ENCODE measurements around the gene CTCF.

Gene CTCF

GRCh38 chr16:67667817-67668494, 105.6 kb downstream of the CTCF start:
- peak; percentile 64 for DNase-seq

GRCh38 chr16:67668495-67669157, 106.3 kb downstream of the CTCF start:
- DNase-seq, result peak; percentile 38

GRCh38 chr16:67669499-67670101, 107.3 kb downstream of the CTCF start:
- no peak for DNase-seq

- no peak for DNase-seq
Measured at GRCh38 chr16:67672306-67672705, 110.0 kb downstream of the CTCF start.

- DNase-seq, result no peak
Measured at GRCh38 chr16:67672739-67673662, 110.7 kb downstream of the CTCF start.

- DNase-seq, result no peak
Measured at GRCh38 chr16:67673712-67674580, 111.6 kb downstream of the CTCF start.

GRCh38 chr16:67674851-67675578, 112.7 kb downstream of the CTCF start:
- no peak for DNase-seq

GRCh38 chr16:67675579-67675935, 113.2 kb downstream of the CTCF start:
- no peak for DNase-seq

- DNase-seq, result no peak
Measured at GRCh38 chr16:67675999-67676398, 113.7 kb downstream of the CTCF start.

- DNase-seq, result no peak
Measured at GRCh38 chr16:67676516-67676915, 114.2 kb downstream of the CTCF start.

- DNase-seq, result no peak
Measured at GRCh38 chr16:67676939-67677338, 114.6 kb downstream of the CTCF start.

GRCh38 chr16:67677712-67678111, 115.4 kb downstream of the CTCF start:
- DNase-seq, result no peak

GRCh38 chr16:67678354-67679023, 116.2 kb downstream of the CTCF start:
- no peak for DNase-seq

- no peak for DNase-seq
Measured at GRCh38 chr16:67679935-67680897, 117.9 kb downstream of the CTCF start.

- DNase-seq, result no peak
Measured at GRCh38 chr16:67683767-67684166, 121.4 kb downstream of the CTCF start.

- DNase-seq, result no peak
Measured at GRCh38 chr16:67685388-67686112, 123.2 kb downstream of the CTCF start.

Measured in activated CD4-positive, CD25-positive, alpha-beta regulatory T cell treated with anti-CD3 and anti-CD28 coated beads, Interleukin-2, amount 50 U/mL, for 72 hours (primary cell).